H9 (cell line): Measurements from ENCODE around the gene LSM4. TPM values are rescaled to one million over a fixed set of nuclear protein-coding genes. Genes with fewer than 3 reads are reported as not detected.

Source experiments
- DNase-seq: peaks from one replicate; pipeline ENCODE4 v3.0.0-alpha.2; 2017
- H2AFZ ChIP-seq: one replicate; pipeline ENCODE4 v1.6.1; 2013; ENCODE audit warnings: mild to moderate bottlenecking, low read length, control low read depth, moderate library complexity
- H2AK5ac ChIP-seq: 2 replicates; pipeline ENCODE4 v1.6.1; 2013; ENCODE audit warnings: low read length, control low read depth, mixed read lengths; ENCODE audit not compliant: insufficient read length
- H2BK120ac ChIP-seq: one replicate; pipeline ENCODE4 v1.6.1; 2013; ENCODE audit warnings: low read depth, mild to moderate bottlenecking, low read length, control low read depth, inconsistent platforms; ENCODE audit not compliant: poor library complexity, severe bottlenecking
- H2BK12ac ChIP-seq: 2 replicates; pipeline ENCODE4 v1.6.1; 2013; ENCODE audit warnings: low read length, control low read depth, mixed read lengths, low read depth; ENCODE audit not compliant: insufficient read length
- H2BK15ac ChIP-seq: 2 replicates; pipeline ENCODE4 v1.6.1; 2013; ENCODE audit warnings: low read depth, low read length, control low read depth
- H2BK20ac ChIP-seq: one replicate; pipeline ENCODE4 v1.6.1; 2013; ENCODE audit warnings: low read depth, mild to moderate bottlenecking, low read length, control low read depth, inconsistent platforms; ENCODE audit not compliant: poor library complexity, severe bottlenecking
- H2BK5ac ChIP-seq: 2 replicates; pipeline ENCODE4 v1.6.1; 2013; ENCODE audit warnings: low read length, control low read depth, mixed read lengths; ENCODE audit not compliant: insufficient read length
- H3K14ac ChIP-seq: 2 replicates; pipeline ENCODE4 v1.6.1; 2013; ENCODE audit warnings: low read length, control low read depth; ENCODE audit not compliant: insufficient read depth
- H3K18ac ChIP-seq: 2 replicates; pipeline ENCODE4 v1.6.1; 2013; ENCODE audit warnings: low read depth, mild to moderate bottlenecking, mixed read lengths, low read length, control low read depth; ENCODE audit not compliant: insufficient read length
- H3K23ac ChIP-seq: 2 replicates; pipeline ENCODE4 v1.6.1; 2013; ENCODE audit warnings: low read length, control low read depth, mixed read lengths, low read depth; ENCODE audit not compliant: insufficient read length
- H3K23me2 ChIP-seq: 2 replicates; pipeline ENCODE4 v1.6.1; 2013; ENCODE audit warnings: low read depth, mild to moderate bottlenecking, mixed read lengths, low read length, control low read depth; ENCODE audit not compliant: insufficient read length, poor library complexity, severe bottlenecking
- H3K27ac ChIP-seq: 2 replicates; pipeline ENCODE4 v1.5.1; 2013; ENCODE audit warnings: low read length, control low read depth, mixed read lengths, low read depth; ENCODE audit not compliant: insufficient read length
- H3K27me3 ChIP-seq: 2 replicates; pipeline ENCODE4 v1.6.1; 2013; ENCODE audit warnings: low read length, control low read depth, inconsistent platforms; ENCODE audit not compliant: insufficient read depth
- H3K4ac ChIP-seq: 2 replicates; pipeline ENCODE4 v1.6.1; 2013; ENCODE audit warnings: low read depth, mild to moderate bottlenecking, control low read depth, inconsistent platforms, low read length, moderate library complexity
- H3K4me1 ChIP-seq: 2 replicates; pipeline ENCODE4 v1.6.1; 2013; ENCODE audit warnings: low read length, control low read depth, inconsistent platforms; ENCODE audit not compliant: insufficient read depth
- H3K4me2 ChIP-seq: 2 replicates; pipeline ENCODE4 v1.6.1; 2013; ENCODE audit warnings: low read length, control low read depth, mixed read lengths; ENCODE audit not compliant: insufficient read length, insufficient read depth
- H3K56ac ChIP-seq: 2 replicates; pipeline ENCODE4 v1.6.1; 2013; ENCODE audit warnings: low read depth, mild to moderate bottlenecking, mixed read lengths, low read length, control low read depth; ENCODE audit not compliant: insufficient read length
- H3K79me1 ChIP-seq: 2 replicates; pipeline ENCODE4 v1.6.1; 2013; ENCODE audit warnings: low read depth, mild to moderate bottlenecking, moderate library complexity, low read length, control low read depth, inconsistent platforms; ENCODE audit not compliant: insufficient read depth, poor library complexity, severe bottlenecking
- H3K79me2 ChIP-seq: 2 replicates; pipeline ENCODE4 v1.6.1; 2013; ENCODE audit warnings: low read length, control low read depth, inconsistent platforms; ENCODE audit not compliant: insufficient read depth
- H3K9ac ChIP-seq: 2 replicates; pipeline ENCODE4 v1.6.1; 2013; ENCODE audit warnings: low read length, control low read depth, mixed read lengths; ENCODE audit not compliant: insufficient read length; ENCODE audit errors: extremely low read depth
- H3K9me3 ChIP-seq: one replicate; pipeline ENCODE4 v1.6.1; 2013; ENCODE audit warnings: low read depth, low read length, inconsistent platforms; ENCODE audit not compliant: control insufficient read depth
- H3T11ph ChIP-seq: one replicate; pipeline ENCODE4 v1.6.1; 2013; ENCODE audit warnings: mild to moderate bottlenecking, low read length, control low read depth, inconsistent platforms
- H4K20me1 ChIP-seq: one replicate; pipeline ENCODE4 v1.6.1; 2013; ENCODE audit not compliant: control insufficient read depth, insufficient read length, insufficient read depth
- H4K5ac ChIP-seq: 2 replicates; pipeline ENCODE4 v1.6.1; 2013; ENCODE audit warnings: low read depth, mild to moderate bottlenecking, mixed read lengths, low read length, control low read depth; ENCODE audit not compliant: insufficient read length
- H4K8ac ChIP-seq: replicated peaks from 2 replicates; pipeline ENCODE4 v1.6.1; 2013; ENCODE audit warnings: low read length, control low read depth, mixed read lengths, low read depth; ENCODE audit not compliant: insufficient read length
- H4K91ac ChIP-seq: 2 replicates; pipeline ENCODE4 v1.6.1; 2013; ENCODE audit warnings: low read depth, mild to moderate bottlenecking, moderate library complexity, mixed read lengths, low read length, control low read depth; ENCODE audit not compliant: insufficient read length
- H3K27ac Mint-ChIP-seq, 3 experiments: 2 replicates in 2 of 3; 3 replicates in 1 of 3; pipeline ENCODE4 v1.8.0; 2020 to 2021; ENCODE audit warnings: mixed read lengths in 3 of 3, mild to moderate bottlenecking in 1 of 3, moderate library complexity in 1 of 3
- H3K27me3 Mint-ChIP-seq: 2 replicates; pipeline ENCODE4 v1.8.0; 2021; ENCODE audit warnings: low read depth, mild to moderate bottlenecking, moderate library complexity, mixed read lengths
- H3K36me3 Mint-ChIP-seq, 3 experiments: 2 replicates in 2 of 3; 3 replicates in 1 of 3; pipeline ENCODE4 v1.8.0; 2020 to 2021; ENCODE audit warnings: low read depth in 3 of 3, mixed read lengths in 3 of 3; ENCODE audit not compliant: insufficient read depth in 1 of 3
- H3K4me1 Mint-ChIP-seq, 2 experiments: 2 replicates each; pipeline ENCODE4 v1.8.0; 2020; ENCODE audit warnings: mixed read lengths in 2 of 2
- H3K4me3 Mint-ChIP-seq, 2 experiments: 2 replicates in 1 of 2; 3 replicates in 1 of 2; pipeline ENCODE4 v1.8.0; 2020 to 2021; ENCODE audit warnings: mild to moderate bottlenecking in 2 of 2, mixed read lengths in 2 of 2, moderate library complexity in 1 of 2
- H3K9me3 Mint-ChIP-seq, 2 experiments: 2 replicates in 1 of 2; 3 replicates in 1 of 2; pipeline ENCODE4 v1.8.0; 2020; ENCODE audit warnings: mild to moderate bottlenecking in 2 of 2, mixed read lengths in 2 of 2, moderate library complexity in 1 of 2
- WGBS: extraction: QIAGEN DNeasy Blood & Tissue Kit; methylation state at CpG from one replicate; pipeline ENCODE4 v1.1.7; 2013; ENCODE audit warnings: missing lambda C conversion rate, low lambda C conversion rate, mixed read lengths; ENCODE audit not compliant: insufficient read length; ENCODE audit errors: extremely low coverage; 5-methylcytosine and 5-hydroxymethylcytosine counted together
- total RNA-seq: library from RNA; stranded (reverse); gene quantifications from 2 replicates; pipeline ENCODE4 v1.2.1, GENCODE V29; 2021
- TF ChIP-seq, protein P1 (sequence below): fragments of 200-600 bp; sonication (generic); conservative IDR thresholded peaks from 3 replicates; pipeline ENCODE4 v1.8.0; 2021; ENCODE audit warnings: antibody characterized with exemption, mild to moderate bottlenecking

The LSM4 gene
- total RNA-seq, 1 experiment from 2014 or later = 342 TPM

DNA sequence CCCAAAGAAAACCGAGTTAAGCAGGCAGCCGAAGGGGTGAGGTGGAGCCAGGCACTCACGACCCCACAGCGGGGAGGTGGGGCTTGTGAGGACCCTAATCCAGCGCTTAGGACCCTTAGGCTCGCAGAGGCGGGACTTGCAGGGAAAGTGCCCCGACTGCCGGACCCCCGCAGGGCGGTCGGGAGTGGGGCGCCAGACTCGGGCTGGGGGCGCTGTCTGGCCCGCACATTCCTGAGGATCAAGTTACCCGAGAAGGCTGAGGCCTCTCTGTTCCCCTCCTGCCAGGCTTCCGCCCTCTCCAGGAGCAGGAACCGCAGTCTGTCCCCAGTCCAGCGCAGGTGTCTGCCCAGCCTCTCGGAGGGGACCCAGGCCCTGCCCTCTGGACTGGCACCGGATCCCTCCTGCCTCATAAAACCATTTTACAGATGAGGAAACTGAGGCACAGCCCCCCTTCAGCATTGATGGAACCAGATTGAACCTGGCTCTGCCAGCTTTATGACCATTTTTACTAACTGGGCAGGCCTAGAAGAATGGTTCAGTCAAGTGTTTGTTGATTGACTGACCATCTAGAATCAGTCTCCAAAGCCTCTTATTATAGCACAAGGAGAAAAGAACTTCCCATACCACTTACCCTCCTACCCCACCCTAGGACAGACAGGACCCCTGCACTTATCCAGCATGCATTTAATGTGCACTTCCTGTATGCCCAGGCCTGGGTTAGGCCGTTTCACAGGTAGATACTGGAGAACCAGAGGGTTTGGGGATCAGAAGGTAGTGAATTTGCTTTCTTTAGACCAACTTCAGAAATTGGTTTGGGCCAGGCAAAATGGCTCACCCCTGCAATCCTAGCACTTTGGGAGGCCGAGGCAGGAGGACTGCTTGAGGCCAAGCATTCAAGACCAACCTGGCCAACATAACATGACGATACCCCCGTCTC, 34.8 kb downstream of the LSM4 start:
- no CpG with 5 or more reads among the region's 26 CpGs for WGBS
- Histone ChIP-seq H3K9me3 (no peaks in the 10 kb centered on the region), H3K4ac (no peak overlapping the region), H3T11ph (no peak overlapping the region), H2AK5ac (no peak overlapping the region), H3K4me1 (peaks cover 2% of the 10 kb centered on the region; the same call in 1 of the 2 replicates), H3K79me1 (no peaks in the 10 kb centered on the region), H3K23ac (no peak overlapping the region), H3K27me3 (no peaks in the 10 kb centered on the region), H3K79me2 (no peaks in the 10 kb centered on the region), H3K18ac (no peak overlapping the region), H4K5ac (no peak overlapping the region), H3K23me2 (peaks cover 18% of the 10 kb centered on the region), H4K91ac (no peak overlapping the region), H2AFZ (no peak overlapping the region), H2BK120ac (no peak overlapping the region), H3K56ac (no peak overlapping the region), H3K27ac (no peak overlapping the region), H3K4me2 (peak overlapping the region; percentile 47), H3K9ac (no peak overlapping the region), H2BK15ac (no peak overlapping the region), H2BK20ac (no peak overlapping the region), H4K8ac (no peak overlapping the region), H4K20me1 (no peaks in the 10 kb centered on the region), H2BK12ac (peak overlapping the region; percentile 60), H3K14ac (no peak overlapping the region), H2BK5ac (no peak overlapping the region)
- Mint-ChIP-seq H3K27ac (peak overlapping the region; percentile 55 to 88 (median 66); a peak in 4 of 7 replicates), H3K27me3 (peaks cover 8% of the 10 kb centered on the region), H3K4me1 (peaks cover 39 to 43% of the 10 kb centered on the region in 2 experiments), H3K4me3 (peak overlapping the region; percentile 37 to 72), H3K9me3 (no peaks in the 10 kb centered on the region; a peak in 1 of 5 replicates), H3K36me3 (no peaks in the 10 kb centered on the region; a peak in 1 of 7 replicates)
- DNase-seq = peak; percentile 90
- TF ChIP-seq, protein P1, sequence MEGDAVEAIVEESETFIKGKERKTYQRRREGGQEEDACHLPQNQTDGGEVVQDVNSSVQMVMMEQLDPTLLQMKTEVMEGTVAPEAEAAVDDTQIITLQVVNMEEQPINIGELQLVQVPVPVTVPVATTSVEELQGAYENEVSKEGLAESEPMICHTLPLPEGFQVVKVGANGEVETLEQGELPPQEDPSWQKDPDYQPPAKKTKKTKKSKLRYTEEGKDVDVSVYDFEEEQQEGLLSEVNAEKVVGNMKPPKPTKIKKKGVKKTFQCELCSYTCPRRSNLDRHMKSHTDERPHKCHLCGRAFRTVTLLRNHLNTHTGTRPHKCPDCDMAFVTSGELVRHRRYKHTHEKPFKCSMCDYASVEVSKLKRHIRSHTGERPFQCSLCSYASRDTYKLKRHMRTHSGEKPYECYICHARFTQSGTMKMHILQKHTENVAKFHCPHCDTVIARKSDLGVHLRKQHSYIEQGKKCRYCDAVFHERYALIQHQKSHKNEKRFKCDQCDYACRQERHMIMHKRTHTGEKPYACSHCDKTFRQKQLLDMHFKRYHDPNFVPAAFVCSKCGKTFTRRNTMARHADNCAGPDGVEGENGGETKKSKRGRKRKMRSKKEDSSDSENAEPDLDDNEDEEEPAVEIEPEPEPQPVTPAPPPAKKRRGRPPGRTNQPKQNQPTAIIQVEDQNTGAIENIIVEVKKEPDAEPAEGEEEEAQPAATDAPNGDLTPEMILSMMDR = 0 out of 3 replicates have a peak, but pooled peaks have one; percentile 23
